Measurements from ENCODE around the gene TACR3.

GRCh38 chr4:103645991-103646390, 73.8 kb downstream of the TACR3 start:
- TF ChIP-seq, protein P1, sequence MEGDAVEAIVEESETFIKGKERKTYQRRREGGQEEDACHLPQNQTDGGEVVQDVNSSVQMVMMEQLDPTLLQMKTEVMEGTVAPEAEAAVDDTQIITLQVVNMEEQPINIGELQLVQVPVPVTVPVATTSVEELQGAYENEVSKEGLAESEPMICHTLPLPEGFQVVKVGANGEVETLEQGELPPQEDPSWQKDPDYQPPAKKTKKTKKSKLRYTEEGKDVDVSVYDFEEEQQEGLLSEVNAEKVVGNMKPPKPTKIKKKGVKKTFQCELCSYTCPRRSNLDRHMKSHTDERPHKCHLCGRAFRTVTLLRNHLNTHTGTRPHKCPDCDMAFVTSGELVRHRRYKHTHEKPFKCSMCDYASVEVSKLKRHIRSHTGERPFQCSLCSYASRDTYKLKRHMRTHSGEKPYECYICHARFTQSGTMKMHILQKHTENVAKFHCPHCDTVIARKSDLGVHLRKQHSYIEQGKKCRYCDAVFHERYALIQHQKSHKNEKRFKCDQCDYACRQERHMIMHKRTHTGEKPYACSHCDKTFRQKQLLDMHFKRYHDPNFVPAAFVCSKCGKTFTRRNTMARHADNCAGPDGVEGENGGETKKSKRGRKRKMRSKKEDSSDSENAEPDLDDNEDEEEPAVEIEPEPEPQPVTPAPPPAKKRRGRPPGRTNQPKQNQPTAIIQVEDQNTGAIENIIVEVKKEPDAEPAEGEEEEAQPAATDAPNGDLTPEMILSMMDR (IDR thresholded peaks at IDR 0.05): no peak
- TF ChIP-seq, protein P2, sequence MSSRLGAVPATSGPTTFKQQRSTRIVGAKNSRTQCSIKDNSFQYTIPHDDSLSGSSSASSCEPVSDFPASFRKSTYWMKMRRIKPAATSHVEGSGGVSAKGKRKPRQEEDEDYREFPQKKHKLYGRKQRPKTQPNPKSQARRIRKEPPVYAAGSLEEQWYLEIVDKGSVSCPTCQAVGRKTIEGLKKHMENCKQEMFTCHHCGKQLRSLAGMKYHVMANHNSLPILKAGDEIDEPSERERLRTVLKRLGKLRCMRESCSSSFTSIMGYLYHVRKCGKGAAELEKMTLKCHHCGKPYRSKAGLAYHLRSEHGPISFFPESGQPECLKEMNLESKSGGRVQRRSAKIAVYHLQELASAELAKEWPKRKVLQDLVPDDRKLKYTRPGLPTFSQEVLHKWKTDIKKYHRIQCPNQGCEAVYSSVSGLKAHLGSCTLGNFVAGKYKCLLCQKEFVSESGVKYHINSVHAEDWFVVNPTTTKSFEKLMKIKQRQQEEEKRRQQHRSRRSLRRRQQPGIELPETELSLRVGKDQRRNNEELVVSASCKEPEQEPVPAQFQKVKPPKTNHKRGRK (CRISPR knock-in tag; IDR thresholded peaks at IDR 0.05; ENCODE audit: borderline replicate concordance): no peak
- TF ChIP-seq ZNF138 (CRISPR knock-in tag; conservative IDR thresholded peaks at IDR 0.05): no peak
- TF ChIP-seq NR3C1 (CRISPR knock-in tag; conservative IDR thresholded peaks at IDR 0.05; ENCODE audit: low read depth): no peak
- no peak for TF ChIP-seq KAT7 (CRISPR knock-in tag; IDR thresholded peaks at IDR 0.05; ENCODE audit: borderline replicate concordance)
- TF ChIP-seq HMGA2 (CRISPR knock-in tag; IDR thresholded peaks at IDR 0.05): no peak
- TF ChIP-seq MAX (CRISPR knock-in tag; IDR thresholded peaks at IDR 0.05): no peak
- no peak for TF ChIP-seq CREB1 (CRISPR knock-in tag; IDR thresholded peaks at IDR 0.05)
- TF ChIP-seq, protein P3, sequence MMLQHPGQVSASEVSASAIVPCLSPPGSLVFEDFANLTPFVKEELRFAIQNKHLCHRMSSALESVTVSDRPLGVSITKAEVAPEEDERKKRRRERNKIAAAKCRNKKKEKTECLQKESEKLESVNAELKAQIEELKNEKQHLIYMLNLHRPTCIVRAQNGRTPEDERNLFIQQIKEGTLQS (CRISPR knock-in tag; conservative IDR thresholded peaks at IDR 0.05): no peak
- TF ChIP-seq JUN (CRISPR knock-in tag; IDR thresholded peaks at IDR 0.05): no peak
- TF ChIP-seq NFE2L1 (CRISPR knock-in tag; IDR thresholded peaks at IDR 0.05): no peak
- TF ChIP-seq FOXK1 (CRISPR knock-in tag; IDR thresholded peaks at IDR 0.05): no peak
- TF ChIP-seq, protein P4, sequence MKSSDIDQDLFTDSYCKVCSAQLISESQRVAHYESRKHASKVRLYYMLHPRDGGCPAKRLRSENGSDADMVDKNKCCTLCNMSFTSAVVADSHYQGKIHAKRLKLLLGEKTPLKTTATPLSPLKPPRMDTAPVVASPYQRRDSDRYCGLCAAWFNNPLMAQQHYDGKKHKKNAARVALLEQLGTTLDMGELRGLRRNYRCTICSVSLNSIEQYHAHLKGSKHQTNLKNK (CRISPR knock-in tag; IDR thresholded peaks at IDR 0.05): no peak

All from WTC11 (cell line).